ENCODE results near the gene FOXO6. TPM values are rescaled to one million over a fixed set of nuclear protein-coding genes. Genes with fewer than 3 reads are reported as not detected.

FOXO6 gene
- total RNA-seq, 1 experiment from 2014 or later, result 0.45 TPM

- DNase-seq (ENCODE audit: low spot score), result no peak
Observed at GRCh38 chr1:41423511-41424191, 62.4 kb downstream of the FOXO6 start.

- no peak for DNase-seq (ENCODE audit: low spot score)
Observed at GRCh38 chr1:41424581-41425118, 63.4 kb downstream of the FOXO6 start.

- no peak for DNase-seq (ENCODE audit: low spot score)
Observed at GRCh38 chr1:41425369-41425768, 64.1 kb downstream of the FOXO6 start.

GRCh38 chr1:41426201-41426890 is 65.1 kb downstream of the FOXO6 start:
- DNase-seq (ENCODE audit: low spot score), result no peak

- no peak for DNase-seq (ENCODE audit: low spot score)
Observed at GRCh38 chr1:41427122-41427913, 66.1 kb downstream of the FOXO6 start.

GRCh38 chr1:41427916-41428737 is 66.9 kb downstream of the FOXO6 start:
- DNase-seq (ENCODE audit: low spot score), result no peak

- no peak for DNase-seq (ENCODE audit: low spot score)
Observed at GRCh38 chr1:41428738-41429640, 67.8 kb downstream of the FOXO6 start.

GRCh38 chr1:41429641-41430035 is 68.4 kb downstream of the FOXO6 start:
- no peak for DNase-seq (ENCODE audit: low spot score)

- DNase-seq (ENCODE audit: low spot score), result no peak
Observed at GRCh38 chr1:41430069-41430468, 68.8 kb downstream of the FOXO6 start.

- DNase-seq (ENCODE audit: low spot score), result no peak
Observed at GRCh38 chr1:41430582-41430981, 69.3 kb downstream of the FOXO6 start.

- DNase-seq (ENCODE audit: low spot score), result no peak
Observed at GRCh38 chr1:41431490-41432350, 70.5 kb downstream of the FOXO6 start.

Other genes with a start within 250 kb of the FOXO6 start
- 20.9 and 23.9 TPM in 2 replicates for gene SCMH1, start 119.1 kb upstream of the FOXO6 start, total RNA-seq (2014; rRNA removed; shearing (Covaris generic))
- 0.50 TPM in 1 of 2 replicates, not detected in the other for gene EDN2, start 123.2 kb downstream of the FOXO6 start, total RNA-seq (2014; rRNA removed; shearing (Covaris generic))